ENCODE results near the gene GPR39.

The GPR39 gene

GRCh38 chr2:132607426-132608090 lies 191.0 kb downstream of the GPR39 start:
- no peak for FAIRE-seq
- no peak for TF ChIP-seq POLR2A (IDR thresholded peaks at IDR 0.05; ENCODE audit: low read depth, low read length)
- no peak for DNase-seq (ENCODE audit: insufficient read length, low spot score)

- DNase-seq (ENCODE audit: insufficient read length, low spot score) (no peak), FAIRE-seq (no peak)
- TF ChIP-seq POLR2A (IDR thresholded peaks at IDR 0.05; ENCODE audit: low read depth, low read length) = no peak
These were observed 191.7 kb downstream of the GPR39 start for GRCh38 chr2:132608311-132608710.

- no peak for TF ChIP-seq POLR2A (IDR thresholded peaks at IDR 0.05; ENCODE audit: low read depth, low read length)
- DNase-seq (ENCODE audit: insufficient read length, low spot score) (no peak), FAIRE-seq (no peak)
These were observed 192.7 kb downstream of the GPR39 start for GRCh38 chr2:132609101-132609890.

GRCh38 chr2:132611719-132612118 lies 195.1 kb downstream of the GPR39 start:
- FAIRE-seq (no peak), DNase-seq (ENCODE audit: insufficient read length, low spot score) (no peak)
- no peak for TF ChIP-seq POLR2A (IDR thresholded peaks at IDR 0.05; ENCODE audit: low read depth, low read length)

- TF ChIP-seq POLR2A (IDR thresholded peaks at IDR 0.05; ENCODE audit: low read depth, low read length) = no peak
- DNase-seq (ENCODE audit: insufficient read length, low spot score) = no peak
- FAIRE-seq = no peak
These were observed 198.9 kb downstream of the GPR39 start for GRCh38 chr2:132615329-132616085.

GRCh38 chr2:132617989-132618388 lies 201.4 kb downstream of the GPR39 start:
- FAIRE-seq (no peak), DNase-seq (ENCODE audit: insufficient read length, low spot score) (no peak)
- no peak for TF ChIP-seq POLR2A (IDR thresholded peaks at IDR 0.05; ENCODE audit: low read depth, low read length)

- DNase-seq (ENCODE audit: insufficient read length, low spot score) (no peak), FAIRE-seq (no peak)
- TF ChIP-seq POLR2A (IDR thresholded peaks at IDR 0.05; ENCODE audit: low read depth, low read length) = no peak
These were observed 202.1 kb downstream of the GPR39 start for GRCh38 chr2:132618734-132619133.

- no peak for FAIRE-seq
- no peak for DNase-seq (ENCODE audit: insufficient read length, low spot score)
- no peak for TF ChIP-seq POLR2A (IDR thresholded peaks at IDR 0.05; ENCODE audit: low read depth, low read length)
These were observed 203.5 kb downstream of the GPR39 start for GRCh38 chr2:132620115-132620514.

GRCh38 chr2:132621131-132621875 lies 204.7 kb downstream of the GPR39 start:
- DNase-seq (ENCODE audit: insufficient read length, low spot score) (no peak), FAIRE-seq (no peak)
- no peak for TF ChIP-seq POLR2A (IDR thresholded peaks at IDR 0.05; ENCODE audit: low read depth, low read length)

- FAIRE-seq (peak; percentile 55), DNase-seq (ENCODE audit: insufficient read length, low spot score) (peak; percentile 51)
- TF ChIP-seq POLR2A (IDR thresholded peaks at IDR 0.05; ENCODE audit: low read depth, low read length) = no peak
These were observed 206.7 kb downstream of the GPR39 start for GRCh38 chr2:132623096-132623839.

GRCh38 chr2:132627536-132627935 lies 210.9 kb downstream of the GPR39 start:
- no peak for FAIRE-seq
- TF ChIP-seq POLR2A (IDR thresholded peaks at IDR 0.05; ENCODE audit: low read depth, low read length) = no peak
- DNase-seq (ENCODE audit: insufficient read length, low spot score) = no peak

- DNase-seq (ENCODE audit: insufficient read length, low spot score) (no peak), FAIRE-seq (peak; percentile 50)
- no peak for TF ChIP-seq POLR2A (IDR thresholded peaks at IDR 0.05; ENCODE audit: low read depth, low read length)
These were observed 215.5 kb downstream of the GPR39 start for GRCh38 chr2:132632000-132632649.

- no peak for TF ChIP-seq POLR2A (IDR thresholded peaks at IDR 0.05; ENCODE audit: low read depth, low read length)
- no peak for DNase-seq (ENCODE audit: insufficient read length, low spot score)
- no peak for FAIRE-seq
These were observed 217.0 kb downstream of the GPR39 start for GRCh38 chr2:132633635-132634034.

Measured in H54 (cell line).